Measurements from ENCODE around the gene SLC25A6. TPM values are rescaled to one million over a fixed set of nuclear protein-coding genes. Genes with fewer than 3 reads are reported as not detected.

SLC25A6 gene
- total RNA-seq, 1 donor from 2014 or later = 345 TPM

DNA sequence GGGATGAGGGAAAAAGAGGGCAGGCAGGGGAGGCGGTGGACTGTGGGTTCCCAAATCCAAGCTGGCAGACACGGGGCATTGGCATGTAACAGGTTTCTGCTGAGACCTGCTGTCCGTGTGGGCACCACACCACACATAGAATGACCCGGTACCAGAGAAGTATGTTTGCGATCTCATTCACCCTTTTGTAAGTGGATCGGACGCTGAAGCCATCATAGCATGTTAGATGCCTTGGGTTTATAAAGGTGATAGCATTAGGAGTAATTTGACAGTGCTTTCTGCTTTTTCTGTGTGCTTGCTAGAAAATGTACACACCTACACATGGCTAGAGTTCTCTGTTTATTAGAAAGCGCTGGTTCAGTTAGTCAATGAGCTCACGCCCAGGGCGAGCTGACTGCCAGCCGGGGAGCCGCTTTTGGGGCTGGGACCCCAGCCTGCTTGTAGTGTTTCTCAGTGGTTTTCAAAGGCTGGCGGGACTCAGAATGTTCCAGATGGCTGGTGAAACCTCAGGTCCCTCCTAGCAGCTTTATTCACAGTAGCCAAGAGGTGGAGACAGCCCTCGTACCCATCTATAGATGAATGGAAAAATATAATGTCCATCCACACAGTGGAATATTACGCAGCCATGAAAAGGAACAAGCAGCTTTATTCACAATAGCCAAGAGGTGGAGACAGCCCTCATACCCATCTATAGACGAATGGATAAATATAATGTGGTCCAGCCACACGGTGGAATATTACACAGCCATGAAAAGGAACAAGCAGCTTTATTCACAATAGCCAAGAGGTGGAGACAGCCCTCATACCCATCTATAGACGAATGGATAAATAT is 54.7 kb downstream of the SLC25A6 start:
- TF ChIP-seq CTCF (IDR thresholded peaks at IDR 0.05; ENCODE audit: insufficient read depth, low read depth, low read length) = no peak
- TF ChIP-seq EZH2 (IDR thresholded peaks at IDR 0.05; ENCODE audit: insufficient read depth, low read length) = no peak
- Histone ChIP-seq H3K27me3 (ENCODE audit: insufficient read depth, low read length) (no peaks in the 10 kb centered on the region), H4K20me1 (ENCODE audit: insufficient read depth, low read length) (no peaks in the 10 kb centered on the region), H3K9me3 (ENCODE audit: insufficient read depth, low read depth, low read length) (peaks cover 7% of the 10 kb centered on the region), H3K79me2 (ENCODE audit: insufficient read depth, low read length) (no peaks in the 10 kb centered on the region), H3K9ac (ENCODE audit: low read length) (no peak overlapping the region), H3K27ac (ENCODE audit: low read depth, low read length) (no peak overlapping the region), H3K4me1 (ENCODE audit: insufficient read depth, low read length) (no peaks in the 10 kb centered on the region), H2AFZ (ENCODE audit: low read depth, low read length) (no peak overlapping the region), H3K4me2 (ENCODE audit: low read length) (peak overlapping the region; percentile 23), H3K36me3 (ENCODE audit: insufficient read depth, low read length) (no peaks in the 10 kb centered on the region), H3K4me3 (ENCODE audit: insufficient read depth, low read depth, low read length) (no peak overlapping the region)
- H3K27ac Mint-ChIP-seq (ENCODE audit: unreplicated experiment) = no peak overlapping the region
- H3K36me3 Mint-ChIP-seq (ENCODE audit: low read depth, unreplicated experiment) = peaks cover 6% of the 10 kb centered on the region
- no peaks in the 10 kb centered on the region for H3K27me3 Mint-ChIP-seq (ENCODE audit: low read depth, unreplicated experiment)
- peaks cover 19% of the 10 kb centered on the region for H3K9me3 Mint-ChIP-seq (ENCODE audit: unreplicated experiment)
- DNase-seq (ENCODE audit: low read depth) = no peak
- no peak for FAIRE-seq
- no peaks in the 10 kb centered on the region for H3K4me1 Mint-ChIP-seq (ENCODE audit: low read depth, unreplicated experiment)
- H3K4me3 Mint-ChIP-seq (ENCODE audit: unreplicated experiment) = no peak overlapping the region

DNA sequence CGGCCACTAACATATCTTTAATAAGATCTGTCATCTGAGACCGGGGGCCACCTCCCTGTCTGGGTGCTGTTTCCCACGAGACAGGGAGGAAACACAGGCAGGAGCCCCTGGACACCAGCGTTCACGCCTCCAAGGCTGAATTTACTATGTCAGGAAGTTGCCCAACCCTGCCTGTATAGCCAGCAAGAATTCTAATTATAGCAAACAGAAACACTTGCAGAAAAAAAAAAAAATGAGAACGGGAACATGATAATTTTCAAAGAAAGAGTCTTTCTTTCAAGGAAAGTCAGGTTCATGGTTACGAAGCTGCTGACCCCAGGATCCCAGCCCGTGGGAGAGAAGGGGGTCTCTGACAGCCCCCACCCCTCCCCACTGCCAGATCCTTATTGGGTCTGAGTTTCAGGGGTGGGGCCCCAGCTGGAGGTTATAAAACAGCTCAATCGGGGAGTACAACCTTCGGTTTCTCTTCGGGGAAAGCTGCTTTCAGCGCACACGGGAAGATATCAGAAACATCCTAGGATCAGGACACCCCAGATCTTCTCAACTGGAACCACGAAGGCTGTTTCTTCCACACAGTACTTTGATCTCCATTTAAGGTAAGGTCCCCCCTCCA is 55.5 kb downstream of the SLC25A6 start, which contains the start of gene IL3RA:
IL3RA (plus strand) TSS at position 455 of the 613 bp plus-strand sequence. CDS start 4,981 bp downstream, outside the sequence.
- H3K27ac Mint-ChIP-seq (ENCODE audit: unreplicated experiment) = no peak within 1 kb of the TSS
- H3K36me3 Mint-ChIP-seq (ENCODE audit: low read depth, unreplicated experiment) = peaks cover 3% of the 10 kb centered on the region
- H3K4me2 ChIP-seq (ENCODE audit: low read length) = peak within 1 kb of the TSS; percentile 23

More for the DNA sequence above, 55.5 kb downstream of the SLC25A6 start, which contains the start of gene IL3RA:
- TF ChIP-seq EZH2 (IDR thresholded peaks at IDR 0.05; ENCODE audit: insufficient read depth, low read length) = no peak
- no peak for TF ChIP-seq CTCF (IDR thresholded peaks at IDR 0.05; ENCODE audit: insufficient read depth, low read depth, low read length)
- Histone ChIP-seq H3K36me3 (ENCODE audit: insufficient read depth, low read length) (no peaks in the 10 kb centered on the region), H3K9ac (ENCODE audit: low read length) (no peak within 1 kb of the TSS), H4K20me1 (ENCODE audit: insufficient read depth, low read length) (no peaks in the 10 kb centered on the region), H3K9me3 (ENCODE audit: insufficient read depth, low read depth, low read length) (peaks cover 3% of the 10 kb centered on the region), H3K4me1 (ENCODE audit: insufficient read depth, low read length) (no peaks in the 10 kb centered on the region), H2AFZ (ENCODE audit: low read depth, low read length) (no peak within 1 kb of the TSS), H3K27me3 (ENCODE audit: insufficient read depth, low read length) (no peaks in the 10 kb centered on the region), H3K4me3 (ENCODE audit: insufficient read depth, low read depth, low read length) (no peak within 1 kb of the TSS), H3K27ac (ENCODE audit: low read depth, low read length) (no peak within 1 kb of the TSS), H3K79me2 (ENCODE audit: insufficient read depth, low read length) (no peaks in the 10 kb centered on the region)
- no peak within 1 kb of the TSS for H3K4me3 Mint-ChIP-seq (ENCODE audit: unreplicated experiment)
- peaks cover 17% of the 10 kb centered on the region for H3K9me3 Mint-ChIP-seq (ENCODE audit: unreplicated experiment)
- DNase-seq (ENCODE audit: low read depth) (no peak), FAIRE-seq (no peak)
- H3K27me3 Mint-ChIP-seq (ENCODE audit: low read depth, unreplicated experiment) = no peaks in the 10 kb centered on the region
- H3K4me1 Mint-ChIP-seq (ENCODE audit: low read depth, unreplicated experiment) = no peaks in the 10 kb centered on the region

Other genes with a start within 250 kb of the SLC25A6 start
- gene CRLF2, start 179.5 kb downstream of the SLC25A6 start, total RNA-seq = not detected in 2 replicates
- 0.29 and 0.52 TPM in 2 replicates for gene CSF2RA, start 123.3 kb downstream of the SLC25A6 start, total RNA-seq
- not detected in 2 replicates for gene IL3RA, start 55.3 kb downstream of the SLC25A6 start, total RNA-seq
- gene ASMTL, start 60.8 kb upstream of the SLC25A6 start, total RNA-seq = 22.1 and 26.5 TPM in 2 replicates
- not detected in 2 replicates for gene P2RY8, start 145.1 kb upstream of the SLC25A6 start, total RNA-seq
- gene AKAP17A, start 199.5 kb upstream of the SLC25A6 start, total RNA-seq = 15.9 and 17.3 TPM in 2 replicates
- gene ASMT, start 222.9 kb upstream of the SLC25A6 start, total RNA-seq = not detected in 2 replicates